Neural cell (in vitro differentiated cells): ENCODE data around the gene DOK6. TPM values are rescaled to one million over a fixed set of nuclear protein-coding genes. Genes with fewer than 3 reads are reported as not detected.

Source experiments
- H2AFZ ChIP-seq: fragments of 200-600, 300-800 bp; sonication (generic), shearing (Covaris generic); 2 replicates; pipeline ENCODE4 v1.6.0; 2014; ENCODE audit warnings: low read depth, mild to moderate bottlenecking, antibody characterized with exemption, low read length, moderate library complexity
- H3F3A ChIP-seq: fragments of 200-600 bp; shearing (Covaris generic); 2 replicates; pipeline ENCODE4 v1.6.1; 2016; ENCODE audit warnings: mild to moderate bottlenecking, moderate library complexity, mixed read lengths, antibody characterized with exemption, low read length; ENCODE audit not compliant: insufficient read depth, poor library complexity, severe bottlenecking
- H3K27ac ChIP-seq: fragments of 200-600, 300-800 bp; sonication (generic), shearing (Covaris generic); 2 replicates; pipeline ENCODE4 v1.5.1; 2014; ENCODE audit warnings: mild to moderate bottlenecking, low read length, moderate library complexity
- H3K27me3 ChIP-seq: fragments of 300-800, 200-600 bp; sonication (generic), shearing (Covaris generic); 2 replicates; pipeline ENCODE4 v1.6.0; 2014; ENCODE audit warnings: mild to moderate bottlenecking, low read depth, low read length, moderate library complexity; ENCODE audit not compliant: insufficient read depth
- H3K36me3 ChIP-seq: fragments of 300-800, 200-600 bp; sonication (generic), shearing (Covaris generic); 2 replicates; pipeline ENCODE4 v1.5.1; 2014; ENCODE audit warnings: mild to moderate bottlenecking, antibody characterized with exemption, low read length, moderate library complexity; ENCODE audit not compliant: insufficient read depth
- H3K4me2 ChIP-seq: fragments of 300-800, 200-600 bp; sonication (generic), shearing (Covaris generic); 2 replicates; pipeline ENCODE4 v1.6.0; 2014; ENCODE audit warnings: mild to moderate bottlenecking, low read length
- H3K4me3 ChIP-seq: fragments of 300-800, 200-600 bp; sonication (generic), shearing (Covaris generic); 2 replicates; pipeline ENCODE4 v1.5.1; 2014; ENCODE audit warnings: mild to moderate bottlenecking, low read length, moderate library complexity
- H3K79me2 ChIP-seq: fragments of 200-600 bp; shearing (Covaris generic); replicated peaks from 2 replicates; pipeline ENCODE4 v1.6.0; 2014; ENCODE audit warnings: mild to moderate bottlenecking, low read length, moderate library complexity; ENCODE audit not compliant: insufficient read depth
- H3K9ac ChIP-seq: fragments of 300-800, 200-600 bp; sonication (generic), shearing (Covaris generic); 2 replicates; pipeline ENCODE4 v1.6.1; 2016; ENCODE audit warnings: mild to moderate bottlenecking, low read length, mixed read lengths
- H3K9me2 ChIP-seq: fragments of 200-600 bp; shearing (Covaris generic); 2 replicates; pipeline ENCODE4 v1.6.1; 2016; ENCODE audit warnings: mild to moderate bottlenecking, low read length, mixed read lengths; ENCODE audit not compliant: insufficient read depth
- H3K9me3 ChIP-seq: fragments of 200-600, 300-800 bp; sonication (generic), shearing (Covaris generic); 2 replicates; pipeline ENCODE4 v1.6.1; 2016; ENCODE audit warnings: mild to moderate bottlenecking, mixed run types, low read length, moderate library complexity, mixed read lengths
- H4K20me1 ChIP-seq: fragments of 200-600 bp; shearing (Covaris generic); 2 replicates; pipeline ENCODE4 v1.6.1; 2016; ENCODE audit warnings: mild to moderate bottlenecking, mixed run types; ENCODE audit not compliant: insufficient read depth
- CTCF ChIP-seq: fragments of 450-650 bp; IDR thresholded peaks from 2 replicates; pipeline ENCODE4 v1.5.1; 2014; ENCODE audit warnings: antibody characterized with exemption, mild to moderate bottlenecking, moderate library complexity; ENCODE audit not compliant: poor library complexity, severe bottlenecking
- EP300 ChIP-seq: fragments of 450-650 bp; conservative IDR thresholded peaks from 2 replicates; pipeline ENCODE4 v1.6.1; 2014; ENCODE audit warnings: antibody characterized with exemption, mild to moderate bottlenecking, moderate library complexity; ENCODE audit not compliant: poor library complexity, severe bottlenecking
- EZH2 ChIP-seq: fragments of 200-600, 300-800 bp; shearing (Covaris generic), sonication (generic); IDR thresholded peaks from 2 replicates; pipeline ENCODE4 v1.6.1; 2014; ENCODE audit warnings: antibody characterized with exemption, low read length, borderline replicate concordance, mild to moderate bottlenecking; ENCODE audit not compliant: insufficient read depth, poor library complexity, severe bottlenecking
- MXI1 ChIP-seq: fragments of 450-650 bp; conservative IDR thresholded peaks from 2 replicates; pipeline ENCODE4 v1.6.1; 2014; ENCODE audit warnings: antibody characterized with exemption, mild to moderate bottlenecking; ENCODE audit not compliant: poor library complexity, severe bottlenecking
- POLR2AphosphoS5 ChIP-seq: IDR thresholded peaks from 2 replicates; pipeline ENCODE4 v1.6.1; 2012
- RAD21 ChIP-seq: fragments of 450-650 bp; conservative IDR thresholded peaks from 2 replicates; pipeline ENCODE4 v1.6.1; 2014; ENCODE audit warnings: antibody characterized with exemption, mild to moderate bottlenecking, moderate library complexity
- REST ChIP-seq: IDR thresholded peaks from 2 replicates; pipeline ENCODE4 v1.6.1; 2012; ENCODE audit warnings: borderline replicate concordance
- SMC3 ChIP-seq: fragments of 450-650 bp; conservative IDR thresholded peaks from 2 replicates; pipeline ENCODE4 v1.6.1; 2014; ENCODE audit warnings: antibody characterized with exemption, mild to moderate bottlenecking, moderate library complexity; ENCODE audit not compliant: poor library complexity
- TAF1 ChIP-seq: IDR thresholded peaks from 2 replicates; pipeline ENCODE4 v1.6.1; 2012; ENCODE audit warnings: low read depth
- polyA plus RNA-seq: library from polyadenylated mRNA; depleted of rRNA; stranded (reverse); fragments of >200 nt; gene quantifications from 2 replicates; pipeline ENCODE4 v1.2.3, GENCODE V29; 2014

The DOK6 gene
- polyA plus RNA-seq, 1 donor from 2014 or later = 9.7 TPM

- TF ChIP-seq SMC3 (no peak), REST (no peak), CTCF (no peak), RAD21 (no peak), TAF1 (no peak), MXI1 (no peak)
- no peaks in the 10 kb centered on the region for H3K36me3 ChIP-seq
- H3K79me2 ChIP-seq = no peaks in the 10 kb centered on the region
- no peak overlapping the region for H3K4me2 ChIP-seq
- no peaks in the 10 kb centered on the region for H3K9me2 ChIP-seq
- no peaks in the 10 kb centered on the region for H3F3A ChIP-seq
- no peaks in the 10 kb centered on the region for H4K20me1 ChIP-seq
- H3K4me3 ChIP-seq = no peak overlapping the region
- no peak overlapping the region for H2AFZ ChIP-seq
- no peak overlapping the region for H3K9ac ChIP-seq
- H3K27ac ChIP-seq = no peak overlapping the region
- H3K9me3 ChIP-seq = peaks cover 7% of the 10 kb centered on the region
- no peaks in the 10 kb centered on the region for H3K27me3 ChIP-seq
Observed at GRCh38 chr18:69755041-69755440, 354.4 kb downstream of the DOK6 start.

- H3K4me3 ChIP-seq = no peak overlapping the region
- no peaks in the 10 kb centered on the region for H3K79me2 ChIP-seq
- no peaks in the 10 kb centered on the region for H3K9me3 ChIP-seq
- no peaks in the 10 kb centered on the region for H3F3A ChIP-seq
- no peak for TF ChIP-seq CTCF
- no peak for TF ChIP-seq REST
- no peak for TF ChIP-seq POLR2AphosphoS5
- no peak for TF ChIP-seq MXI1
- TF ChIP-seq SMC3 = no peak
- no peak for TF ChIP-seq TAF1
- no peak for TF ChIP-seq EP300
- TF ChIP-seq EZH2 = no peak
- no peak for TF ChIP-seq RAD21
- H2AFZ ChIP-seq = no peak overlapping the region
- H3K9ac ChIP-seq = no peak overlapping the region
- H3K9me2 ChIP-seq = no peaks in the 10 kb centered on the region
- H4K20me1 ChIP-seq = no peaks in the 10 kb centered on the region
- no peaks in the 10 kb centered on the region for H3K36me3 ChIP-seq
- H3K27me3 ChIP-seq = no peaks in the 10 kb centered on the region
- H3K4me2 ChIP-seq = no peak overlapping the region
- H3K27ac ChIP-seq = no peak overlapping the region
Observed at GRCh38 chr18:69755856-69756496, 355.3 kb downstream of the DOK6 start.
